ENCODE data around the gene MX2. TPM values are rescaled to one million over a fixed set of nuclear protein-coding genes. Genes with fewer than 3 reads are reported as not detected.
A peak's percentile ranks its signal among the peaks of the same experiment; 100 is the strongest.

The MX2 gene
- total and polyA plus RNA-seq, 2 donors (not counting 1 experiment from before 2014, with no cell fraction given) = 2.0 to 3.6 TPM

DNA sequence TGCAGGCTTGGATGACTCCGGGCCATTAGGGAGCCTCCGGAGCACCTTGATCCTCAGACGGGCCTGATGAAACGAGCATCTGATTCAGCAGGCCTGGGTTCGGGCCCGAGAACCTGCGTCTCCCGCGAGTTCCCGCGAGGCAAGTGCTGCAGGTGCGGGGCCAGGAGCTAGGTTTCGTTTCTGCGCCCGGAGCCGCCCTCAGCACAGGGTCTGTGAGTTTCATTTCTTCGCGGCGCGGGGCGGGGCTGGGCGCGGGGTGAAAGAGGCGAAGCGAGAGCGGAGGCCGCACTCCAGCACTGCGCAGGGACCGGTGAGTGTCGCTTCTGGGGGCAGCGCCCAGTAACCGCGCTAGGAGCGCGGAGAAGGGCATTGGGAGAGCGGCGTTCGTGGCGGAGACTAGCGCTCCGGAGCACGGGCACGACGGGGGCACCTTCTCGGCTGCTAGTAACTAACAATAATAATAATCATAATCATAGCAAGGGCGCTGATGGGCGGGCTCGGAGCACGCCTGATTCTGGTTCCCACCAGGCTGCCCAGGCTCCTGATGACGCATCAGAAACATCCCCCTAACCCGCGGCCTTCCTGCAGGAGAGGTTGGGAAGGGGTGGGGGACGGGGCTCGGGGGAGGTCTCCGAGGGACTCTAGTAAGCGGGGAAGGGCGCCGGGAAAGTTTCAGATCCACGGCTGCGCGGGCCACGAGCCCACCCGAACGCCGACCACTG is 64.3 kb downstream of the MX2 start, which contains the start of gene MX1:
Gene MX1, plus strand, starts transcription at position 286 of the 722 bp plus-strand sequence. CDS start 5,832 bp downstream, outside the sequence.
- peak within 1 kb of the TSS; percentile 59 for H3K9ac ChIP-seq (ENCODE audit: insufficient read depth, low read length)

DNA sequence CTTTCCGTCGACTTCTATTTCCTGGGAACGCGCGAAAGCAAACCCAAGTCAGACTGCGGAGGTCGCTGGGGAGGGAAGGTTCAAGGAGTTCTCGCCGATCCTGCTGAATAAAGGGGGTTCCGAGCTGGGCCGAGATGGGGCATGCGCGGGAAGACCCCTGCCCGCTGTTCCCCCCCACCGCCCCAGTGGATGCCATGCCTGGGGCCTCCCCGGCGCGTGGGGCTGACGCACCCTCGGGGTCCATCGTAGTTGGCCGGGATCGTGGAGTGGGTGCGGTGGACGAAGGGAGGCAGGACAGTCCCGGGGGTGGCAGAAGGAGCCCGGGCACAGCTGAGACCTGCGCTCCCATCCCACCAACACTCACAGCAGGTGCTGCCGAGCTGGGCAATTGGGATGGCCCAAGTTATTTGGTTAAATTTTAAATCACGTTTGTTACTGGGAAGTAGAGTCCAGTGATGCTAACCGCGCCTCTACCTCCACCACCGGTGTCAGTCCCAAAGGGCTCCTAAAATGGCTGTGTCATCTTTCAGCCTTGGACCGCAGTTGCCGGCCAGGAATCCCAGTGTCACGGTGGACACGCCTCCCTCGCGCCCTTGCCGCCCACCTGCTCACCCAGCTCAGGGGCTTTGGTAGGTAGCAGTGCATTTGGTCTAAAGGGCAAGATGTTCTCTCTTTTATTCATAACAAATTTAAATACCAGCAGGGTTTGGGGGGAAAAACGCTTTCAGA is 65.0 kb downstream of the MX2 start:
- Histone ChIP-seq H4K20me1 (ENCODE audit: control insufficient read depth, extremely low read depth, insufficient read depth, low read length) (no peaks in the 10 kb centered on the region), H3K9ac (ENCODE audit: insufficient read depth, low read length) (peak overlapping the region; percentile 23), H3K79me2 (ENCODE audit: control insufficient read depth, insufficient read depth, low read length) (no peaks in the 10 kb centered on the region), H3K36me3 (ENCODE audit: control insufficient read depth, insufficient read depth, low read length) (no peaks in the 10 kb centered on the region), H3K4me2 (ENCODE audit: extremely low read depth, insufficient read depth, low read length) (peak overlapping the region; percentile 80), H3K4me1 (ENCODE audit: control insufficient read depth, extremely low read depth, insufficient read depth, low read length) (no peaks in the 10 kb centered on the region), H3K4me3 (replicated peaks in 1 of 4; ENCODE audit: control extremely low read depth in 1 of 4, insufficient read depth in 1 of 4, low read depth in 3 of 4, low read length in 4 of 4) (peak overlapping the region in 3 of 4 experiments; percentile 57 to 70 (median 57)), H3K9me3 (ENCODE audit: control insufficient read depth, insufficient read depth, low read depth, low read length) (no peaks in the 10 kb centered on the region), H3K27ac (ENCODE audit: insufficient read depth, low read length) (no peak overlapping the region), H3K27me3 (ENCODE audit: control insufficient read depth, insufficient read depth, low read length) (no peaks in the 10 kb centered on the region), H2AFZ (ENCODE audit: low read length) (peak overlapping the region; percentile 39)
- no peak for TF ChIP-seq EZH2 (IDR thresholded peaks at IDR 0.05; ENCODE audit: low read length, missing control alignments)
- TF ChIP-seq, protein P1, sequence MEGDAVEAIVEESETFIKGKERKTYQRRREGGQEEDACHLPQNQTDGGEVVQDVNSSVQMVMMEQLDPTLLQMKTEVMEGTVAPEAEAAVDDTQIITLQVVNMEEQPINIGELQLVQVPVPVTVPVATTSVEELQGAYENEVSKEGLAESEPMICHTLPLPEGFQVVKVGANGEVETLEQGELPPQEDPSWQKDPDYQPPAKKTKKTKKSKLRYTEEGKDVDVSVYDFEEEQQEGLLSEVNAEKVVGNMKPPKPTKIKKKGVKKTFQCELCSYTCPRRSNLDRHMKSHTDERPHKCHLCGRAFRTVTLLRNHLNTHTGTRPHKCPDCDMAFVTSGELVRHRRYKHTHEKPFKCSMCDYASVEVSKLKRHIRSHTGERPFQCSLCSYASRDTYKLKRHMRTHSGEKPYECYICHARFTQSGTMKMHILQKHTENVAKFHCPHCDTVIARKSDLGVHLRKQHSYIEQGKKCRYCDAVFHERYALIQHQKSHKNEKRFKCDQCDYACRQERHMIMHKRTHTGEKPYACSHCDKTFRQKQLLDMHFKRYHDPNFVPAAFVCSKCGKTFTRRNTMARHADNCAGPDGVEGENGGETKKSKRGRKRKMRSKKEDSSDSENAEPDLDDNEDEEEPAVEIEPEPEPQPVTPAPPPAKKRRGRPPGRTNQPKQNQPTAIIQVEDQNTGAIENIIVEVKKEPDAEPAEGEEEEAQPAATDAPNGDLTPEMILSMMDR (conservative IDR thresholded peaks at IDR 0.05 in 1 of 2, IDR thresholded peaks at IDR 0.05 in 1 of 2; ENCODE audit: low read depth in 1 of 2, low read length in 2 of 2) = no peak
- no peak for DNase-seq (ENCODE audit: low read depth in 2 of 2)

More for the DNA sequence above, 64.3 kb downstream of the MX2 start, which contains the start of gene MX1:
- no peaks in the 10 kb centered on the region for H3K79me2 ChIP-seq (ENCODE audit: control insufficient read depth, insufficient read depth, low read length)
- peak; percentile 36 to 47 for DNase-seq (ENCODE audit: low read depth in 2 of 2)
- peak within 1 kb of the TSS; percentile 80 for H3K4me2 ChIP-seq (ENCODE audit: extremely low read depth, insufficient read depth, low read length)
- peak within 1 kb of the TSS; percentile 54 to 70 (median 57) for H3K4me3 ChIP-seq (replicated peaks in 1 of 4; ENCODE audit: control extremely low read depth in 1 of 4, insufficient read depth in 1 of 4, low read depth in 3 of 4, low read length in 4 of 4)
- H2AFZ ChIP-seq (ENCODE audit: low read length) = peak within 1 kb of the TSS; percentile 81
- no peaks in the 10 kb centered on the region for H3K36me3 ChIP-seq (ENCODE audit: control insufficient read depth, insufficient read depth, low read length)
- H3K9me3 ChIP-seq (ENCODE audit: control insufficient read depth, insufficient read depth, low read depth, low read length) = no peaks in the 10 kb centered on the region
- H3K27me3 ChIP-seq (ENCODE audit: control insufficient read depth, insufficient read depth, low read length) = no peaks in the 10 kb centered on the region
- H3K27ac ChIP-seq (ENCODE audit: insufficient read depth, low read length) = no peak within 1 kb of the TSS
- TF ChIP-seq, protein P1 (conservative IDR thresholded peaks at IDR 0.05 in 1 of 2, IDR thresholded peaks at IDR 0.05 in 1 of 2; ENCODE audit: low read depth in 1 of 2, low read length in 2 of 2) = no peak
- TF ChIP-seq EZH2 (IDR thresholded peaks at IDR 0.05; ENCODE audit: low read length, missing control alignments) = no peak
- no peaks in the 10 kb centered on the region for H3K4me1 ChIP-seq (ENCODE audit: control insufficient read depth, extremely low read depth, insufficient read depth, low read length)
- H4K20me1 ChIP-seq (ENCODE audit: control insufficient read depth, extremely low read depth, insufficient read depth, low read length) = no peaks in the 10 kb centered on the region

DNA sequence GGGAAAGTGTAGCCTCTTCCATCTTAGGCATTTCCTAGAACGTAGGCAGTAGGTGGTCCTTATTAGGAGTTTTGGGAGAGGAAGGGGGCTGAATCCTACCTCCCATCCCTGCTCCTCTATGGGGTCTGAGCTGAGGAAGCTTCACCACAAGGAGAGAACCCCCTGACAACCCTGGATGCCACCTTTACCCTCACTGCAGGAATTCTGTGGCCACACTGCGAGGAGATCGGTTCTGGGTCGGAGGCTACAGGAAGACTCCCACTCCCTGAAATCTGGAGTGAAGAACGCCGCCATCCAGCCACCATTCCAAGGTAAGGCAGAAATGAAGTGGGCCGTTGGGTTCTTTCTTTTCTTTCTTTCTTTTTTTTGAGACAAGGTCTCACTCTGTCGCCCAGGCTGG is 65.7 kb downstream of the MX2 start:
- H3K4me2 ChIP-seq (ENCODE audit: extremely low read depth, insufficient read depth, low read length) = no peak overlapping the region
- no peak for TF ChIP-seq EZH2 (IDR thresholded peaks at IDR 0.05; ENCODE audit: low read length, missing control alignments)
- TF ChIP-seq, protein P1 (conservative IDR thresholded peaks at IDR 0.05 in 1 of 2, IDR thresholded peaks at IDR 0.05 in 1 of 2; ENCODE audit: low read depth in 1 of 2, low read length in 2 of 2) = no peak
- H3K27me3 ChIP-seq (ENCODE audit: control insufficient read depth, insufficient read depth, low read length) = no peaks in the 10 kb centered on the region
- no peaks in the 10 kb centered on the region for H3K9me3 ChIP-seq (ENCODE audit: control insufficient read depth, insufficient read depth, low read depth, low read length)
- no peaks in the 10 kb centered on the region for H4K20me1 ChIP-seq (ENCODE audit: control insufficient read depth, extremely low read depth, insufficient read depth, low read length)
- no peak overlapping the region for H3K27ac ChIP-seq (ENCODE audit: insufficient read depth, low read length)
- DNase-seq (ENCODE audit: low read depth in 2 of 2) = no peak
- no peak overlapping the region for H3K9ac ChIP-seq (ENCODE audit: insufficient read depth, low read length)
- no peak overlapping the region for H2AFZ ChIP-seq (ENCODE audit: low read length)
- H3K4me1 ChIP-seq (ENCODE audit: control insufficient read depth, extremely low read depth, insufficient read depth, low read length) = no peaks in the 10 kb centered on the region
- H3K36me3 ChIP-seq (ENCODE audit: control insufficient read depth, insufficient read depth, low read length) = no peaks in the 10 kb centered on the region
- H3K79me2 ChIP-seq (ENCODE audit: control insufficient read depth, insufficient read depth, low read length) = no peaks in the 10 kb centered on the region
- no peak overlapping the region for H3K4me3 ChIP-seq (replicated peaks in 1 of 4; ENCODE audit: control extremely low read depth in 1 of 4, insufficient read depth in 1 of 4, low read depth in 3 of 4, low read length in 4 of 4)

All from fibroblast of lung (primary cell).